DMS53 treated with DMSO at 0.1 percent for 48 hours (cell line): ENCODE data around the gene SLC2A8.

Source experiments
- DNase-seq: peaks from one replicate; lab custom pipeline; 2025; ENCODE audit not compliant: unreplicated experiment; lab: John Stamatoyannopoulos, UW

The SLC2A8 gene

GRCh38 chr9:127428348-127428747 is 31.4 kb downstream of the SLC2A8 start:
- no peak for DNase-seq

- no peak for DNase-seq
These were observed 33.4 kb downstream of the SLC2A8 start for GRCh38 chr9:127430415-127430814.

DNA sequence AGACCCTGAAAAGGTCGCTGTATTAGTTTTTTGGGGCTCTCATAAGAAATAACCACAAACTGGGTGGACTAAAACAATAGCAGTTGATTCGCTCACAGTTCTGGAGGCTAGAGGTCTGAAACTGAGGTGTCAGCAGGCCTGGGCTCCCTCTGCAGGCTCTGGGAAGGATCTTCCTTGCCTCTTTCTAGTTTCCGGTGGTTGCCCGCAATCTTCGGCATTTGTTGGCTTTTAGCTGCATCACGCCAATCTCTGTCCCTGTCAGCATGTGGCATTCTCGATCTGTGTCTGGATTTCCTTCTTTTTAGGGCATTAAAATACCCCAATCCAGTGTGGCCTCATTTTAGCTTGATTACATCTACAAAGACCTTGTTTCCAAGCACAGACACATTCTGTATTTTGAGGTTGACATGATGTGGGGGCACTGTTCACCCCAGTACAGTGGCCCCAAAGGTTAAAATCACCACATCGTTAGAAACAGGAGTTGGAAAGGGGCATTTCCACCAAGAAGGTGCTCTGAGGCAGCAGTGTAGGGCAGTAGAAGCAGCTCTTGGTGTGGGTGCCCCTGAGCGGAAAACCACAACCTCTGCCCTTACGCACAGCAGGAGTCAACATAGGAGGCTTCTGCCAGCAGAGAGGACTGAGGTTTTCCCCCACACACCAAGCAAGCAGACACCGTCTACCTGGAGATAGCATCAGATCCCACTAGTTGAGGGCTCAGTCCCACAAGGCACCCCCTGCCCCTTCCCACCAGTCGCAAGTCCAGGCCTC is 40.7 kb downstream of the SLC2A8 start:
- DNase-seq = no peak

DNA sequence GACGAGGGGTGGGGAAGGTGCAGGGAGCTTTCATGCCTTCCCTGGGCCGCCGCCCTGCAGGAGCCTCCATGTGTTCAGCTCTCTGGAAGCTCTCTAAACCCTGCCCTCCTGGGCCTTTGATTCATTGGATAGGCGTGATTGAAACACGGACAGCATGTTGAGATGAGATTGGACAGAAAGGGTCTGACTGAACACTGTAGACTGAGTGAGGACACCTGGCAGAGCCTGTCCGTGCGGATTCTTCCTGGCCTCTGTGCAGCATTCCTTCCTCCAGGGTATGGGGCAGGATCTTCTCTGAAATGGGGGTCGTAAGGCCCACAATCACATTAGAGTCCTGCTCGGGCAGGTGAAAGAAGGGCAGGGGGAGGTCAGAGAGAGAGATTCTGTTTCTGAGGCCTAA is 41.4 kb downstream of the SLC2A8 start:
- DNase-seq = no peak

DNA sequence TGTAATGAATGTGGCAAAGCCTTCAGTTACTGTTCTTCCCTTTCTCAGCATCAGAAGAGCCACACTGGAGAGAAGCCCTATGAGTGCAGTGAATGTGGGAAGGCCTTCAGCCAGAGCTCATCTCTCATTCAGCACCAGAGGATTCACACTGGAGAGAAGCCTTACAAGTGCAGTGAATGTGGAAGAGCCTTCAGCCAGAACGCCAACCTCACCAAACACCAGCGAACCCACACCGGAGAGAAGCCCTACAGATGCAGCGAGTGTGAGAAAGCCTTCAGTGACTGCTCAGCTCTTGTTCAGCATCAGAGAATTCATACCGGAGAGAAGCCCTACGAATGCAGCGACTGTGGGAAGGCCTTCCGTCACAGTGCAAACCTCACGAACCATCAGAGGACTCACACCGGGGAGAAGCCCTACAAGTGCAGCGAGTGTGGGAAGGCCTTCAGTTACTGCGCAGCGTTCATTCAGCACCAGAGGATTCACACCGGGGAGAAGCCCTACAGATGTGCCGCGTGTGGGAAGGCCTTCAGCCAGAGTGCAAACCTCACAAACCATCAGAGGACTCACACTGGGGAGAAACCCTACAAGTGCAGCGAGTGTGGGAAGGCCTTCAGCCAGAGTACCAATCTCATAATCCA is 47.4 kb downstream of the SLC2A8 start:
- no peak for DNase-seq

DNA sequence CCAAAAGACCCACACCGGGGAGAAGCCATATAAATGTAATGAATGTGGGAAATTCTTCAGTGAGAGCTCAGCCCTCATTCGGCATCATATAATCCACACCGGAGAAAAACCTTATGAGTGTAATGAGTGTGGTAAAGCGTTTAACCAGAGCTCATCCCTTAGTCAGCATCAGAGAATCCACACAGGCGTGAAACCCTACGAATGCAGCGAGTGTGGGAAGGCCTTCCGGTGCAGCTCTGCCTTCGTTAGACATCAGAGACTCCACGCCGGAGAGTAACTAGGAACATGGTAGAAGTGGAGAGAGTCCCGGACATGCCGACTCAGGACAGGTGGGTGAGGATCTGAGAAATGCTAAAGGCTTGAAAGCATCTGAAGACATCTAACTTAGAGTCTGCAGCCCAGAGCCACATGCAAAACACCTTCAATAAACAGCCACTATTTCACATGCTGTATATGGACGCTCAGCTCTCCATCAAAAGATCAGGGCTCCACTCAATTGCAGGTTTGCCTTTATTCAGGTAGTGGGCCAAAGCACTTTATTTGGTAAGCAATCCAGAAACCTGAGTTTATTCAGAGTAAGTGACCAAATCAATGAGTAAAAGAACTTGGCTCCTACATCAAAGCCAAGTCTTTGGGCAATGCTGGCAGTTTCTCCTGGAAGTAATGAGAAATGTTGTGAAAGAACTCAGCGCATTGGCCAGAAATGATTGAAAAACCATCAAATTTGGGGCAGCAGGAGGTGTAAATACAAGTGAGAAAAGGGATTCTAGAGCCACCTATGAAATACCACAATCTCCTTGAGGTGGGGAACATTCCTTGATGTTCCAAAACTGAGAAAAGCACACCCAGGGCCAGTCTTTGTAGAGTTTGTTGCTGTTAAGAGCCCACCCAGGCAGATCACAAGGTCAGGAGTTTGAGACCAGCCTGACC is 48.2 kb downstream of the SLC2A8 start:
- DNase-seq = no peak

DNA sequence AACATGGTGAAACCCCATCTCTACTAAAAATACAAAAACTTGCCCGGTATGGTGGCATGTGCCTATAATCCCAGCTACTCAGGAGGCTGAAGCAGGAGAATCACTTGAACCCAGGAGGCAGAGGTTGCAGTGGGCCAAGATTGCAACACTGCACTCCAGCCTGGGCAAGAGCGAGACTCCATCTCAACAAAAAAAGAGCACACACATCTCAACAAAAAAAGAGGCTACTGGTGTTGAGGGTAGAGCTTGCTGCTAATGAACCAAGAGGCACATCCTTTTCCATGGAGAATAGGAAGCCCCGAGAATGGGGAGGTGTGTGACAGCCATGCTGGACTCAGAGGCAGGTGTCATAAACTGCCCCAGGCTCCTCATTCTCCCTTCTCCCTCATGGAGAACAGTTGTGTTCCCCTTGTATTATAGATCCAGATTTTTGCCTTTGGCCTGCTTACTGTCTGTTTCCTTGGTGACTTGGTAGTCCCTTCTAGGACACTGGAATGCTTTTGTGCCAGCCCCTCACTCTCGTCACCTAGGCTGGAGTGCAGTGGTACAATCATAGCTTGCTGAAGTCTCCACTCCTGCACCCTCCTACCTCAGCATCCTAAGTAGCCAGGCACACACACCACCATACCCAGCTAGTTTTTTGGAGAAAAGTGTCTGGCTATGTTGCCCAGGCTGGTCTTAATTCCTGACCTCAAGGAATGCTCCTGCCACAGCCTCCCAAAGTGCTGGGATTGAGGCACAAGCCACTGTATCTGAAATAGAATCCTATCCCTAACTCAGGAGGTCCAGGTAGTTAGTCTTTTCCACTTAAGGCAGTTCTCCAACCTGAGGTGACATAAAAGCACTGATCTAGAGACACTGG is 49.1 kb downstream of the SLC2A8 start:
- no peak for DNase-seq

DNA sequence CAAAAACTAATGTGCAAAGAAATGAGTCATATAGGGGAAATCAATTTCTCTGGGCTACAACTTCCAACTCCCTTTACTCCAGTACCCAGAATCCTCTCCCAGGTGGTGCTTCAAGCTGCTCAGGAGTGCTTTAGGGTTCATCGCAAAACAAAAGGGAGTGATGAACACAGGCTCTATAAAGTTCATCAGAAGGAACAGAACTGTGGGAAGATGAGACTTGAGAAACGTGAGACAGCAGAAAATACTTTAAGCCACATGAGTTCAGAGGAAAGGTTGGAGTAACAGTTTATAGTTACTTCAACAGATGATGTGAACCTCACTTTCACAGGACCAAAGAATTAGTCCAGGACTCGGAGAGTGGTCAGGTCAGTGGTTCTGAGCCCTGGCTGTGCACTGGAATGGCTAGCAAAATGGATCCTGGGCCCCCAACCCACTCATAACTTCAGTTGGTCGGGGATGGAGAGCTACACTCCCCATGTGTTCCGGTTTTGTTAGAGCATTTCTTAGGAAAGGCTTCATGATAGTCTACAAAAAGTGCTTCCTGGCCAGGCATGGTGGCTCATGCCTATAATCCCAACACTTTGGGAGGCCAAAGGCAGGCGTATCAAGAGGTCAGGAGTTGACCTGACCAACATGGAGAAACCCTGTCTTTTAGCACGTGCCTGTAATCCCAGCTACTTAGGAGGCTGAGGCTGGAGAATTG is 49.9 kb downstream of the SLC2A8 start:
- DNase-seq = peak; percentile 38

GRCh38 chr9:127447416-127448111 is 50.6 kb downstream of the SLC2A8 start:
- no peak for DNase-seq

DNA sequence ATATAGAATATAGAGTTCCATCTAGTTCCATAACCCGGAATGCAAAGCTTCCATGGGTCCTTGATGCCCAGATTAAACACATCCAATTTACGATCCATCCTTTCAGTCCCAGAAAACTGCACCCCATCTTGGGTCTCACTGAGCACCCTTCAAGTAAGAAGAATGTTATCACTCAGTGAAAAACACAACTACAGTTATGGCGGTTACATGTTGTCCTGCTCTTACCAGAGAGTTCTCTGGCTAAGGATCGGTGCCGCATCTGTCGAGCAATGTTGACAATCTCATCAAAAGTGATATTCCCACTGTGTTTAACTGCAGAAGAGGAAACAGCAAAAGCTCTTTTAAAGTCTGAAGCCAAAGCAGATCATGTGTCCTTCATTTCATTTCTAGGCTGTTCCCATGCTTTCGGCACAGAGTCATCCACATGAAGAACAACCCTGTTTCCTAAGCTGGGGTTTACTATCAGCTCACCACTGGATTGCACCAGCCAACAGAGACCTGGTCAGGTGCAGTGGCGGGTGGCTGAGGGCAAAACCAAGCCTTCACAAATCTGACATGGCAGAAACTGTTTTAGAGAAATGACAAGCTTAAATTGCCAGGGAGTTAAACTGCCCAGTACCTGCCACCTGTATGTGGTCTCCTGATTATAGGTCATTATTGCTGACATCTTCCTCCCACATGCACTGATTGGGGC is 51.3 kb downstream of the SLC2A8 start:
- DNase-seq = no peak

DNA sequence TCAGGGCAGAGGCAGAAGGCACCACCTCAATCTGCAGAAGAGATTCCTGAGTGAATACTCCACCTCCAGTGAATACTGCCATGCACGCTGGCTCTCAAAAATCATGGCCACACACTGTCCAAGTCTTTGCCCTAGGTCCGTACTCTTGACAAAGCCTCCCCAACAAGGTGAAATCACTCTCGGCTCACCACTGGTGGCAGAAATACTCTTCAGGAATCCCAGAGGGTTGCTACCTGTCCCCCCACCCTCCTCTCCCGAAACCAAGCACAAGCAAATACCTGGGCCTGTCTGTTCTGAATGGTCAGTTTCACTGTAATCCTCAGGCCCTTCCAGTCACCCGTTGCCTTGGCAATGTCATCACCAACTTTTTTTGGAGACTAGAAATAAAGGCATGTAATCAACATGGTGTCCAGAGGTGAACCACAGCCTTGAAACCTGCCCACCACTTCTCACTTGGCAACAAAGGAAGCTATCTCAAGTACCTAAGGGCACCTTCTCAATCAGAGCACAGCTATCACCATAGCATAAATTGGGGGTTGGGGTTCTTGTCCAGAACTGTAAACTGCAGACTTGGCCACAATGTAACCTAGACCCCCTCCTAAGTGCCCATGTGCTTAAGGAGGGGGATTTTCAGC is 52.5 kb downstream of the SLC2A8 start:
- no peak for DNase-seq

GRCh38 chr9:127450243-127450760 is 53.3 kb downstream of the SLC2A8 start:
- no peak for DNase-seq

GRCh38 chr9:127450830-127451607 is 54.0 kb downstream of the SLC2A8 start, which contains the start of the genes LRSAM1 and RPL12:
LRSAM1 (plus strand) TSS chr9:127451510; CDS start chr9:127454528, 3,018 bp downstream.
RPL12 (minus strand) TSS chr9:127451406; CDS start chr9:127451317, 89 bp downstream.
- DNase-seq = peak; percentile 90

GRCh38 chr9:127451608-127451857 is 54.6 kb downstream of the SLC2A8 start:
- DNase-seq = peak; percentile 39

- DNase-seq = peak; percentile 49
These were observed 55.1 kb downstream of the SLC2A8 start for GRCh38 chr9:127451858-127452656.

- no peak for DNase-seq
These were observed 55.7 kb downstream of the SLC2A8 start for GRCh38 chr9:127452691-127453090.
